Measurements from ENCODE around the gene EDN2.

DNA sequence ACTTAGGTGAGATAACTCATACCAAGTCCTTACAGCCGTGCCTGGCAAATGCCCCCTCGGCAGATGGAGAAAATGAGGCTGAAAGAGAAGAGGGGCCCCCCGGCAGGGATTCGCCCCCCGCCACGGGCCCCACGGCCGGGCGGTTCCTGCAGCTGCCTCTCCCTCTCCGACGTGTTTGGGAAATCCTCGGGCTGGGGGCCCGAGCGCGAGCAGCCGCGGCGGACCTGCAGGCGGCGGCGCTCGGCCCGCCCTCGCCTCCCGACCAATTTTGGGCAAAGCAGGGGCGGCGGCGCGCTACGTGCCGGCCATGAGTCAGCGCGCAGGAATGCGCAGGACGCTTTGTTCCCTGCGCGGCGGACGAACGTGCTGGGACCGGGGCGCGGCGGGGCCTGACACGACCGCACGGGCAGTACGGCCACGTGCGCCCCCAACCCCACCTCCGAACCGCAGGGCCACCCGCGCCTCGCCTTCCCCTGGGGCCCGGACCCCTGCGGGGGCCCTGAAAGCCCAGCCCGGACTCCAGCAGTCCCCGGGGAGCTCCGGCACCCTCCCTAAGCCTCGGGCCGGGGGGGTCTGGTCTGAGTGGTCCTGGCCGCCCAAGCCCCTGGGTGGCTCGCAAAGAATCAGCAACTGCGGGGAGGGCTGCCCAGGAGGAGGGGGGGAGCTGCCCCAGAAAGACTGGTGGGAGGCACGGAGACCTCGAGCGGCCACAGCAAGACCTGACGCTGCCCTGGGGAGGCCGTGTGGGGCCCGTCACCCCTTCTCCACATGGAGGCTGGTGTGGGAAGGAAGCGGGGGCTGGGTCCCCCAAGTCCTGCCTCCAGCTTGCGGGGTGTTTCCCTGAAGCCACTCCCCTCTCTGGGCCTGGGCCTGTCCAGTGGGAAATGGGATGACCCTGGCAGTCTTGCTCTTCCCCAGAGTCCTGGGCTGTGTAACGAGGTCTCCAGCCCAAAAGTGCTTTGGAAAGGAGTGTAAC, 11.9 kb upstream of the EDN2 start:
- peak in 1 of 2 donors; percentile 11 for TF ChIP-seq CTCF (conservative IDR thresholded peaks at IDR 0.05 in 1 of 2, IDR thresholded peaks at IDR 0.05 in 1 of 2; ENCODE audit: extremely low read depth in 1 of 2, insufficient read depth in 1 of 2, low read depth in 1 of 2, low read length in 2 of 2)
- no peak for TF ChIP-seq EZH2 (IDR thresholded peaks at IDR 0.05; ENCODE audit: borderline replicate concordance, low read length)

Measured in mammary epithelial cell (primary cell).